Measurements from ENCODE around the gene UBE2G2.

UBE2G2 gene

DNA sequence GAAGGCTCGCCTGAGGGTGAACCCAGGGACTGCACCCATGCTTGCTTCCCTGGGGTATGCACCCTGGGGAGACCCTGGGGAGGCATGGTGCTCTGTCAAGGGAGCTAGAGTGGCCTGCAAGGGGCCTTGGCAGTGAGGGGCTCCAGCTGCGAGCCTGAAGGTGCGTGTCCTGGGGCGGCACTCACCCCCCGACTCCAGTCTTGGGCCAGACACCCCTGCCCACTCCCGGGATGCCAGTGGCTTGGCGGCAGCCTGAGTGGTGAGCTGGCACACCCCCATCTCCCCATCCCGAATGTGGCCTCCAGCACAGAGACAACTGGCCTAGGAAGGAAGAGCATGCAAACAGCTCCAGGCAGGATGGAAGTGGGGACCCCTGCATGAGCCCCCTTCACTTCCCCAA, 13.6 kb upstream of the UBE2G2 start:
- peaks cover 0 to 5% (median 0%) of the 10 kb centered on the region in 5 experiments for H3K9me3 ChIP-seq (ENCODE audit: control extremely low read depth in 1 of 5, control insufficient read depth in 4 of 5, insufficient read depth in 2 of 5, low read depth in 1 of 5, low read length in 4 of 5)
- peaks cover 0 to 31% (median 24%) of the 10 kb centered on the region in 4 experiments for H3K36me3 ChIP-seq (ENCODE audit: control insufficient read depth in 4 of 4, insufficient read depth in 4 of 4, low read length in 3 of 4)
- no peak for DNase-seq
- CTCF ChIA-PET: interaction anchor here (0.5 to 2.9 kb wide), 4 partner anchors 11 to 337 kb away, joined by 3 to 10 read pairs (median 4); partner anchors contain the start of gene UBE2G2
- WGBS (ENCODE audit: insufficient coverage): 97% methylated on average over 6 of the region's 8 CpGs
- no peaks in the 10 kb centered on the region for H3K27me3 ChIP-seq (replicated peaks in 2 of 5; ENCODE audit: control insufficient read depth in 4 of 5, insufficient read depth in 5 of 5, low read length in 4 of 5)
- POLR2A ChIA-PET: interaction anchor here (0.7 kb wide), 1 partner anchor 50 kb away, joined by 3 read pairs; no protein-coding TSS in a partner anchor
- peaks cover 0 to 20% (median 15%) of the 10 kb centered on the region in 4 experiments for H3K4me1 ChIP-seq (ENCODE audit: control extremely low read depth in 1 of 4, control insufficient read depth in 4 of 4, insufficient read depth in 4 of 4, low read length in 3 of 4)
- H3K27ac ChIP-seq (ENCODE audit: insufficient read depth in 1 of 2, low read depth in 1 of 2, low read length in 2 of 2, poor library complexity in 1 of 2, severe bottlenecking in 2 of 2): no peak overlapping the region
- H3K4me3 ChIP-seq (ENCODE audit: control insufficient read depth in 1 of 7, extremely low read depth in 1 of 7, insufficient read depth in 4 of 7, low read depth in 2 of 7, low read length in 6 of 7): no peak overlapping the region

DNA sequence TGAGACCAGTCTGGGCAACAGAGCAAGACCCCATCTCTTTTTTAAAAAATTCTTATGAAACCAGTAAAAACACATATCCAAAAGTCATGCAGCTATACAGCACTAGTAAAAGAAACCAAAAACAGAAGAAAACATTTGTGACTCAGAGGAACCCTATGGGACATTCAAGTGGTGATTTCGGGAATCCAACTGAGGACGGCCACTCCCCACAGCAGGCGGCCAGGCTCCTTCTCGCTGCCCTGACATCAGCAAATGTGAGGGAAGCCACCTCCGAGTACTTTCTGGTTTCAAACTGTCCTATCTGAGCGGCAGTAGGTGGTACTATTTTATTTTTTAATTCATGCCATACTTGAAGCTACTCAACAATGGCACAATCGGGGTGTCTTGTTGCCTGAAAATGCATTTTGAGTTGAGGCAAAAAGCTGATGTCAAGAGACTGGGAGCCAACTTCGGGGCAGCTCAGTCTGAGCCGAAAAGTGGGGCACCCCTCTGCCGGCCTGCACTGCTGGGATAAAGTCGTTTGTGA, 12.9 kb upstream of the UBE2G2 start:
- H3K9me3 ChIP-seq (ENCODE audit: control extremely low read depth in 1 of 5, control insufficient read depth in 4 of 5, insufficient read depth in 2 of 5, low read depth in 1 of 5, low read length in 4 of 5): no peaks in the 10 kb centered on the region
- H3K36me3 ChIP-seq (ENCODE audit: control insufficient read depth in 4 of 4, insufficient read depth in 4 of 4, low read length in 3 of 4): peaks cover 4 to 38% (median 30%) of the 10 kb centered on the region in 4 experiments
- no peak for DNase-seq
- H3K4me3 ChIP-seq (ENCODE audit: control insufficient read depth in 1 of 7, extremely low read depth in 1 of 7, insufficient read depth in 4 of 7, low read depth in 2 of 7, low read length in 6 of 7): no peak overlapping the region
- CTCF ChIA-PET: interaction anchor here (0.6 to 2.9 kb wide), 4 partner anchors 11 to 707 kb away, joined by 3 to 10 read pairs (median 4); partner anchors contain the start of genes PTTG1IP and UBE2G2
- no peak overlapping the region for H3K27ac ChIP-seq (ENCODE audit: insufficient read depth in 1 of 2, low read depth in 1 of 2, low read length in 2 of 2, poor library complexity in 1 of 2, severe bottlenecking in 2 of 2)
- H3K4me1 ChIP-seq (ENCODE audit: control extremely low read depth in 1 of 4, control insufficient read depth in 4 of 4, insufficient read depth in 4 of 4, low read length in 3 of 4): peaks cover 0 to 20% (median 15%) of the 10 kb centered on the region in 4 experiments
- POLR2A ChIA-PET: interaction anchor here (0.6 kb wide), 1 partner anchor 9 kb away, joined by 3 read pairs; no protein-coding TSS in a partner anchor
- no peaks in the 10 kb centered on the region for H3K27me3 ChIP-seq (replicated peaks in 2 of 5; ENCODE audit: control insufficient read depth in 4 of 5, insufficient read depth in 5 of 5, low read length in 4 of 5)
- WGBS (ENCODE audit: insufficient coverage): 93% methylated on average over 9 of the region's 11 CpGs

GRCh38 chr21:44813727-44814126, 12.1 kb upstream of the UBE2G2 start:
- H3K9me3 ChIP-seq (ENCODE audit: control extremely low read depth in 1 of 5, control insufficient read depth in 4 of 5, insufficient read depth in 2 of 5, low read depth in 1 of 5, low read length in 4 of 5): no peaks in the 10 kb centered on the region
- H3K36me3 ChIP-seq (ENCODE audit: control insufficient read depth in 4 of 4, insufficient read depth in 4 of 4, low read length in 3 of 4): peaks cover 4 to 46% (median 36%) of the 10 kb centered on the region in 4 experiments
- ChIA-PET CTCF (interaction anchor here (1.1 to 2.9 kb wide), 2 partner anchors 10 to 60 kb away, joined by 3 to 10 read pairs; partner anchors contain the start of gene PTTG1IP), POLR2A (interaction anchor here (0.6 to 0.7 kb wide), 2 partner anchors 8 to 58 kb away, joined by 3 read pairs; no protein-coding TSS in a partner anchor)
- no peak for DNase-seq
- no peaks in the 10 kb centered on the region for H3K27me3 ChIP-seq (replicated peaks in 2 of 5; ENCODE audit: control insufficient read depth in 4 of 5, insufficient read depth in 5 of 5, low read length in 4 of 5)
- peaks cover 0 to 16% (median 13%) of the 10 kb centered on the region in 4 experiments for H3K4me1 ChIP-seq (ENCODE audit: control extremely low read depth in 1 of 4, control insufficient read depth in 4 of 4, insufficient read depth in 4 of 4, low read length in 3 of 4)
- WGBS (ENCODE audit: insufficient coverage): 97% methylated on average over 18 of the region's 18 CpGs
- H3K27ac ChIP-seq (ENCODE audit: insufficient read depth in 1 of 2, low read depth in 1 of 2, low read length in 2 of 2, poor library complexity in 1 of 2, severe bottlenecking in 2 of 2): no peak overlapping the region
- H3K4me3 ChIP-seq (ENCODE audit: control insufficient read depth in 1 of 7, extremely low read depth in 1 of 7, insufficient read depth in 4 of 7, low read depth in 2 of 7, low read length in 6 of 7): no peak overlapping the region

DNA sequence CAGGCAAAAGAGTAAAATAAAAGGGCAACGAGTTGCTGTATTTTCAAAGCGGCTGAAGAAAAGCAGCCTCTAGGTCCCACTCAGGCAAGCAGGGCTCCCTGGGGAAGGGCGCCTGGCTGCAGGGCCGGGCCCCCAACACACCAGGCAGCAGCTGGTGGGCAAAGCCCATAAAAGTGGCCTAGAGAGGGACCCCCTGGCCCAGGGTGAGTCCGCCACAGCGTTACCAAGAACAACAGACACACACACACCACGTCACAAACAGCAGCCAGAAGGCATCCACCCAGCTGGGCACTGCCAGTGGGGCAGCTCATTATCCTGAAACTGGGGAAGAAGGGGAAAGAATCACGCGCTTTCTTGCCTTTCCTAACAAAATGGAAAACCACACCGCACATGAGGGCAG, 11.5 kb upstream of the UBE2G2 start:
- Histone ChIP-seq H3K36me3 (ENCODE audit: control insufficient read depth in 4 of 4, insufficient read depth in 4 of 4, low read length in 3 of 4) (peaks cover 6 to 50% (median 40%) of the 10 kb centered on the region in 4 experiments), H3K27me3 (replicated peaks in 2 of 5; ENCODE audit: control insufficient read depth in 4 of 5, insufficient read depth in 5 of 5, low read length in 4 of 5) (no peaks in the 10 kb centered on the region), H3K27ac (ENCODE audit: insufficient read depth in 1 of 2, low read depth in 1 of 2, low read length in 2 of 2, poor library complexity in 1 of 2, severe bottlenecking in 2 of 2) (no peak overlapping the region), H3K9me3 (ENCODE audit: control extremely low read depth in 1 of 5, control insufficient read depth in 4 of 5, insufficient read depth in 2 of 5, low read depth in 1 of 5, low read length in 4 of 5) (no peaks in the 10 kb centered on the region), H3K4me1 (ENCODE audit: control extremely low read depth in 1 of 4, control insufficient read depth in 4 of 4, insufficient read depth in 4 of 4, low read length in 3 of 4) (peaks cover 0 to 12% (median 9%) of the 10 kb centered on the region in 4 experiments), H3K4me3 (ENCODE audit: control insufficient read depth in 1 of 7, extremely low read depth in 1 of 7, insufficient read depth in 4 of 7, low read depth in 2 of 7, low read length in 6 of 7) (no peak overlapping the region)
- POLR2A ChIA-PET: no interaction called here
- no peak for DNase-seq
- CTCF ChIA-PET: interaction anchor here (1.1 kb wide), 1 partner anchor 9 kb away, joined by 4 read pairs; no protein-coding TSS in a partner anchor
- 96% methylated on average over 4 of the region's 10 CpGs for WGBS (ENCODE audit: insufficient coverage)

GRCh38 chr21:44812640-44813039, 11.0 kb upstream of the UBE2G2 start:
- H3K27me3 ChIP-seq (replicated peaks in 2 of 5; ENCODE audit: control insufficient read depth in 4 of 5, insufficient read depth in 5 of 5, low read length in 4 of 5): no peaks in the 10 kb centered on the region
- POLR2A ChIA-PET: no interaction called here
- no peak overlapping the region for H3K4me3 ChIP-seq (ENCODE audit: control insufficient read depth in 1 of 7, extremely low read depth in 1 of 7, insufficient read depth in 4 of 7, low read depth in 2 of 7, low read length in 6 of 7)
- WGBS (ENCODE audit: insufficient coverage): 96% methylated on average over 13 of the region's 14 CpGs
- peaks cover 0 to 12% (median 9%) of the 10 kb centered on the region in 4 experiments for H3K4me1 ChIP-seq (ENCODE audit: control extremely low read depth in 1 of 4, control insufficient read depth in 4 of 4, insufficient read depth in 4 of 4, low read length in 3 of 4)
- H3K27ac ChIP-seq (ENCODE audit: insufficient read depth in 1 of 2, low read depth in 1 of 2, low read length in 2 of 2, poor library complexity in 1 of 2, severe bottlenecking in 2 of 2): no peak overlapping the region
- no peak for DNase-seq
- peaks cover 6 to 55% (median 43%) of the 10 kb centered on the region in 4 experiments for H3K36me3 ChIP-seq (ENCODE audit: control insufficient read depth in 4 of 4, insufficient read depth in 4 of 4, low read length in 3 of 4)
- CTCF ChIA-PET: interaction anchor here (1.1 to 1.2 kb wide), 2 partner anchors 9 to 10 kb away, joined by 4 read pairs; no protein-coding TSS in a partner anchor
- H3K9me3 ChIP-seq (ENCODE audit: control extremely low read depth in 1 of 5, control insufficient read depth in 4 of 5, insufficient read depth in 2 of 5, low read depth in 1 of 5, low read length in 4 of 5): no peaks in the 10 kb centered on the region

DNA sequence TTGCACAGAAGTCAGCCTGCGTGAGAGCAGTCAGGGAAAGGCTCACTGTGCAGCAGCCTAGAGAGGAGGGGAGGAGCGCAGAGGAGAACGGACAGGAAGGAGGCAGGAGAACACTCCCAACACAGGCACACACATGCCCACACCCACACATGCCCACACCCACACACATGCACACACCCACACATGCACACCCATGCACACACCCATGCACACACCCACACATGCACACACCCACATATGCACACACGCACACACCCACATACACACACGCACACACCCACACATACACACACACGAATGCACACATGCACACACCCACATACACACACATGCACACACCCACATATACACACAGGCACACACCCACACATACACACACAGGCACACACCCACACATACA, 9.2 kb upstream of the UBE2G2 start:
- Histone ChIP-seq H3K27me3 (replicated peaks in 2 of 5; ENCODE audit: control insufficient read depth in 4 of 5, insufficient read depth in 5 of 5, low read length in 4 of 5) (no peaks in the 10 kb centered on the region), H3K27ac (ENCODE audit: insufficient read depth in 1 of 2, low read depth in 1 of 2, low read length in 2 of 2, poor library complexity in 1 of 2, severe bottlenecking in 2 of 2) (no peak overlapping the region), H3K36me3 (ENCODE audit: control insufficient read depth in 4 of 4, insufficient read depth in 4 of 4, low read length in 3 of 4) (peaks cover 14 to 72% (median 55%) of the 10 kb centered on the region in 4 experiments), H3K4me3 (ENCODE audit: control insufficient read depth in 1 of 7, extremely low read depth in 1 of 7, insufficient read depth in 4 of 7, low read depth in 2 of 7, low read length in 6 of 7) (no peak overlapping the region), H3K9me3 (ENCODE audit: control extremely low read depth in 1 of 5, control insufficient read depth in 4 of 5, insufficient read depth in 2 of 5, low read depth in 1 of 5, low read length in 4 of 5) (no peaks in the 10 kb centered on the region), H3K4me1 (ENCODE audit: control extremely low read depth in 1 of 4, control insufficient read depth in 4 of 4, insufficient read depth in 4 of 4, low read length in 3 of 4) (no peaks in the 10 kb centered on the region)
- WGBS (ENCODE audit: insufficient coverage): 89% methylated on average over 4 of the region's 6 CpGs
- CTCF ChIA-PET: no interaction called here
- DNase-seq: peak in 1 of 3 donors; percentile 21
- POLR2A ChIA-PET: no interaction called here

- WGBS (ENCODE audit: insufficient coverage): 93% methylated on average over 3 of the region's 4 CpGs
- ChIA-PET POLR2A (interaction anchor here (0.6 kb wide), 1 partner anchor 8 kb away, joined by 3 read pairs; no protein-coding TSS in a partner anchor), CTCF (interaction anchor here (0.7 to 1.0 kb wide), 2 partner anchors 65 to 126 kb away, joined by 3 to 4 read pairs; no protein-coding TSS in a partner anchor)
- DNase-seq: no peak
- H3K27me3 ChIP-seq (replicated peaks in 2 of 5; ENCODE audit: control insufficient read depth in 4 of 5, insufficient read depth in 5 of 5, low read length in 4 of 5): no peaks in the 10 kb centered on the region
- H3K36me3 ChIP-seq (ENCODE audit: control insufficient read depth in 4 of 4, insufficient read depth in 4 of 4, low read length in 3 of 4): peaks cover 17 to 76% (median 48%) of the 10 kb centered on the region in 4 experiments
- H3K4me3 ChIP-seq (ENCODE audit: control insufficient read depth in 1 of 7, extremely low read depth in 1 of 7, insufficient read depth in 4 of 7, low read depth in 2 of 7, low read length in 6 of 7): no peak overlapping the region
- H3K4me1 ChIP-seq (ENCODE audit: control extremely low read depth in 1 of 4, control insufficient read depth in 4 of 4, insufficient read depth in 4 of 4, low read length in 3 of 4): peaks cover 2 to 16% (median 14%) of the 10 kb centered on the region in 4 experiments
- H3K9me3 ChIP-seq (ENCODE audit: control extremely low read depth in 1 of 5, control insufficient read depth in 4 of 5, insufficient read depth in 2 of 5, low read depth in 1 of 5, low read length in 4 of 5): no peaks in the 10 kb centered on the region
- no peak overlapping the region for H3K27ac ChIP-seq (ENCODE audit: insufficient read depth in 1 of 2, low read depth in 1 of 2, low read length in 2 of 2, poor library complexity in 1 of 2, severe bottlenecking in 2 of 2)
Measured at GRCh38 chr21:44805859-44806258, 4.2 kb upstream of the UBE2G2 start.
